ENCODE measurements around the gene MRPL20. TPM values are rescaled to one million over a fixed set of nuclear protein-coding genes. Genes with fewer than 3 reads are reported as not detected.
"Not testable (repeated sequence)": the region's sequence is repeated elsewhere in the genome, so short reads cannot be mapped to it uniquely, and the experiment has no call there.

MRPL20 gene
- total and polyA plus RNA-seq, 2 donors from 2014 or later = 103 to 221 TPM

GRCh38 chr1:1387098-1388077 is 19.7 kb downstream of the MRPL20 start:
- FAIRE-seq (no peak), DNase-seq (peak in 1 of 5 donors; percentile 70)
- TF ChIP-seq CTCF (IDR thresholded peaks at IDR 0.05; ENCODE audit: borderline replicate concordance, extremely low read depth, insufficient read depth) = no peak
- peaks cover 11 to 53% (median 34%) of the 10 kb centered on the region in 3 donors for H3K36me3 ChIP-seq (ENCODE audit: control insufficient read depth in 2 of 3, insufficient read depth in 3 of 3, low read length in 3 of 3)
- intact Hi-C loops (cut with DNase I) = no loop called here
- no peak overlapping the region for H3K27ac ChIP-seq (ENCODE audit: low read depth in 2 of 2, low read length in 2 of 2)
- H3K4me1 ChIP-seq (ENCODE audit: control insufficient read depth in 2 of 3, insufficient read depth in 2 of 3, low read depth in 1 of 3, low read length in 3 of 3) = no peaks in the 10 kb centered on the region
- H3K9ac ChIP-seq (ENCODE audit: low read length in 3 of 3) = no peak overlapping the region
- H3K4me3 ChIP-seq (ENCODE audit: low read length in 3 of 3) = no peak overlapping the region
- H3K27me3 ChIP-seq (ENCODE audit: control insufficient read depth, insufficient read depth, low read length) = no peaks in the 10 kb centered on the region
- H3K9me3 ChIP-seq (ENCODE audit: control insufficient read depth in 2 of 3, insufficient read depth in 1 of 3, low read length in 3 of 3) = no peaks in the 10 kb centered on the region

DNA sequence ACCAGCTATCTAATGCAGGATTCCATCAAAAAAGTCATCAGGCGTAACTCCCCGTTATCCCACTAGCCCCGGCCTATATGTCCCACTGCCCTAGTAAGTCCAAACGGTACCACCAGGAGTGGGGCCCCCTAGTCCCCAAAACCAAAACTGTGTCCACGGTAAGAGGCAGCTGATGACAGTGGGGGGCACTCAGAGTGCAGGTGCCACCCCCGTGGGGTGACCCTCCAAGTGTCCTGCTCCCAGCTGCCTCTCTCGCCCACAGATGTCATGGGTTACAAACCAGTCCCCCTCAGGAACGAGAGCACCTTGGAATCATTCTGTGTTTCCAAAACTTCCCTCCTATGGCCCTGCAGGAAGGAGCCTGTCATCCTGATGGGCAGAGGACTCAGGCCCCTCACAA is 21.2 kb downstream of the MRPL20 start:
- FAIRE-seq (no peak), DNase-seq (no peak)
- Histone ChIP-seq H3K36me3 (ENCODE audit: control insufficient read depth in 2 of 3, insufficient read depth in 3 of 3, low read length in 3 of 3) (peaks cover 11 to 43% (median 23%) of the 10 kb centered on the region in 3 donors), H3K27me3 (ENCODE audit: control insufficient read depth, insufficient read depth, low read length) (no peaks in the 10 kb centered on the region), H3K4me3 (ENCODE audit: low read length in 3 of 3) (no peak overlapping the region), H3K4me1 (ENCODE audit: control insufficient read depth in 2 of 3, insufficient read depth in 2 of 3, low read depth in 1 of 3, low read length in 3 of 3) (no peaks in the 10 kb centered on the region), H3K9ac (ENCODE audit: low read length in 3 of 3) (no peak overlapping the region), H3K9me3 (ENCODE audit: control insufficient read depth in 2 of 3, insufficient read depth in 1 of 3, low read length in 3 of 3) (no peaks in the 10 kb centered on the region), H3K27ac (ENCODE audit: low read depth in 2 of 2, low read length in 2 of 2) (no peak overlapping the region)
- TF ChIP-seq CTCF (IDR thresholded peaks at IDR 0.05; ENCODE audit: borderline replicate concordance, extremely low read depth, insufficient read depth) = no peak
- intact Hi-C loops (cut with DNase I) = no loop called here

- FAIRE-seq; H3K4me1 ChIP-seq (ENCODE audit: control insufficient read depth in 2 of 3, insufficient read depth in 2 of 3, low read depth in 1 of 3, low read length in 3 of 3); intact Hi-C loops (cut with DNase I); H3K4me3 ChIP-seq (ENCODE audit: low read length in 3 of 3); H3K9ac ChIP-seq (ENCODE audit: low read length in 3 of 3); H3K9me3 ChIP-seq (ENCODE audit: control insufficient read depth in 2 of 3, insufficient read depth in 1 of 3, low read length in 3 of 3); H3K27me3 ChIP-seq (ENCODE audit: control insufficient read depth, insufficient read depth, low read length); H3K27ac ChIP-seq (ENCODE audit: low read depth in 2 of 2, low read length in 2 of 2); DNase-seq: not testable (repeated sequence)
- peaks cover 7 to 37% (median 17%) of the 10 kb centered on the region in 3 donors for H3K36me3 ChIP-seq (ENCODE audit: control insufficient read depth in 2 of 3, insufficient read depth in 3 of 3, low read length in 3 of 3)
Measured at GRCh38 chr1:1385339-1385738, 21.8 kb downstream of the MRPL20 start.

GRCh38 chr1:1381294-1381693 is 25.8 kb downstream of the MRPL20 start:
- H3K27me3 ChIP-seq (ENCODE audit: control insufficient read depth, insufficient read depth, low read length) = no peaks in the 10 kb centered on the region
- H3K4me1 ChIP-seq (ENCODE audit: control insufficient read depth in 2 of 3, insufficient read depth in 2 of 3, low read depth in 1 of 3, low read length in 3 of 3) = no peaks in the 10 kb centered on the region
- TF ChIP-seq CTCF (IDR thresholded peaks at IDR 0.05; ENCODE audit: borderline replicate concordance, extremely low read depth, insufficient read depth) = no peak
- H3K4me3 ChIP-seq (ENCODE audit: low read length in 3 of 3) = no peak overlapping the region
- FAIRE-seq = no peak
- intact Hi-C loops (cut with DNase I) = no loop called here
- H3K36me3 ChIP-seq (ENCODE audit: control insufficient read depth in 2 of 3, insufficient read depth in 3 of 3, low read length in 3 of 3) = peaks cover 0 to 9% (median 5%) of the 10 kb centered on the region in 3 donors
- no peak overlapping the region for H3K9ac ChIP-seq (ENCODE audit: low read length in 3 of 3)
- H3K27ac ChIP-seq (ENCODE audit: low read depth in 2 of 2, low read length in 2 of 2) = no peak overlapping the region
- H3K9me3 ChIP-seq (ENCODE audit: control insufficient read depth in 2 of 3, insufficient read depth in 1 of 3, low read length in 3 of 3) = no peaks in the 10 kb centered on the region
- DNase-seq = no peak

Measured in kidney (tissue), 14 donors.